HL-60 (cell line): ENCODE results near the gene MAPK7.
A peak's percentile ranks its signal among the peaks of the same experiment; 100 is the strongest.

ENCODE experiments used
- DNase-seq, 2 experiments: peaks; one replicate each; pipeline ENCODE4 v3.0.0-alpha.2; 2010 to 2020; ENCODE audit warnings: low read depth in 1 of 2, low spot score in 1 of 2
- H3K27ac ChIP-seq: fragments of 250-450 bp; sonication (Bioruptor Pico); replicated peaks from 2 replicates; pipeline ENCODE4 v1.5.1; 2020; ENCODE audit warnings: mild to moderate bottlenecking, moderate library complexity
- H3K27me3 ChIP-seq: fragments of 250-450 bp; sonication (Bioruptor Pico); 2 replicates; pipeline ENCODE4 v1.5.1; 2021; ENCODE audit warnings: mild to moderate bottlenecking, moderate library complexity; ENCODE audit not compliant: insufficient read depth, poor library complexity, severe bottlenecking
- H3K4me3 ChIP-seq: replicated peaks from 2 replicates; pipeline ENCODE4 v1.5.1; 2011; ENCODE audit warnings: mild to moderate bottlenecking, control low read depth, low read length; ENCODE audit not compliant: insufficient read depth
- CTCF ChIP-seq: IDR thresholded peaks from one replicate; pipeline ENCODE4 v1.5.1; 2011; ENCODE audit warnings: low read length, control low read depth, inconsistent platforms; ENCODE audit not compliant: insufficient read depth
- GABPA ChIP-seq: IDR thresholded peaks from 2 replicates; pipeline ENCODE4 v1.6.1; 2012; ENCODE audit warnings: low read depth
- POLR2AphosphoS5 ChIP-seq: IDR thresholded peaks from 2 replicates; pipeline ENCODE4 v1.6.1; 2012; ENCODE audit warnings: low read depth
- SPI1 ChIP-seq: IDR thresholded peaks from 2 replicates; pipeline ENCODE4 v1.6.1; 2012; ENCODE audit warnings: low read depth, mild to moderate bottlenecking, borderline replicate concordance
- TF ChIP-seq, protein P1 (sequence below): IDR thresholded peaks from 2 replicates; pipeline ENCODE4 v1.6.1; 2012; ENCODE audit warnings: low read depth; ENCODE audit not compliant: insufficient replicate concordance

The MAPK7 gene

GRCh38 chr17:19386974-19387920, 8.9 kb downstream of the MAPK7 start, which contains the start of gene MFAP4:
MFAP4 (minus strand) TSS chr17:19387190; CDS start chr17:19387155, 35 bp downstream.
- no peak within 1 kb of the TSS for H3K4me3 ChIP-seq
- DNase-seq: peak in 1 of 2 experiments; percentile 49
- no peaks in the 10 kb centered on the region for H3K27me3 ChIP-seq
- H3K27ac ChIP-seq: peak within 1 kb of the TSS; percentile 61
- TF ChIP-seq POLR2AphosphoS5 (0 out of 2 replicates have a peak, but pooled peaks have one; percentile 17), SPI1 (no peak), CTCF (no peak)

DNA sequence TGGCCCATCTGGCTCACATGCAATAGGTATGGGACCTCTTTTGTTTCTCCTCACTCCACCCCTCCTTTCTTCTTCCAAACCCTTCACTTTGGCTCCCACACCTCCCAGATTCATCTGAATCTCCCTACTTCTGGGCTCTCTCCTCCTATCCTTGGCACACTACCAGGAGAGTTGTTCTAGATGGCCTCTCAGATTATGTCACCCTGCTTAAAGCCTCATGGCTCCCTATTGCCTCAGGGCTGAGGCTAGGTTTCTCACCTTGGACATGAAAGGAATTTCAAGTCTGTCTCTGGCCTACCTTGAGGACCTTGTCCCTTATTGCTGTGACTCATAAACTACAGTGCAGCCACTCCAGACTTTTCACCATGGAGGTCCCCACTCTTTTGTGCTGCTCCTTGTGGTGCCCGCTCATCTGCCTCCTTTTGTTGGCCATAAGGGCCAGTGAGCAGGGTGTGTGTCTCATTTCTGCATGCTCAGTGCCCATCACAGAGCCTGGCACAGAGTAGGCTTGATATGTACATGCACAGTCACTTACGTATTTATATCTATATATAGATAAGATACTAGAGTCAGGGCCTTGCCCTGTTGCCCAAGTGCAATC, 9.7 kb downstream of the MAPK7 start:
- H3K27ac ChIP-seq: peak overlapping the region; percentile 61
- TF ChIP-seq GABPA: no peak
- TF ChIP-seq SPI1: no peak
- no peak for TF ChIP-seq CTCF
- TF ChIP-seq POLR2AphosphoS5: no peak
- TF ChIP-seq, protein P1, sequence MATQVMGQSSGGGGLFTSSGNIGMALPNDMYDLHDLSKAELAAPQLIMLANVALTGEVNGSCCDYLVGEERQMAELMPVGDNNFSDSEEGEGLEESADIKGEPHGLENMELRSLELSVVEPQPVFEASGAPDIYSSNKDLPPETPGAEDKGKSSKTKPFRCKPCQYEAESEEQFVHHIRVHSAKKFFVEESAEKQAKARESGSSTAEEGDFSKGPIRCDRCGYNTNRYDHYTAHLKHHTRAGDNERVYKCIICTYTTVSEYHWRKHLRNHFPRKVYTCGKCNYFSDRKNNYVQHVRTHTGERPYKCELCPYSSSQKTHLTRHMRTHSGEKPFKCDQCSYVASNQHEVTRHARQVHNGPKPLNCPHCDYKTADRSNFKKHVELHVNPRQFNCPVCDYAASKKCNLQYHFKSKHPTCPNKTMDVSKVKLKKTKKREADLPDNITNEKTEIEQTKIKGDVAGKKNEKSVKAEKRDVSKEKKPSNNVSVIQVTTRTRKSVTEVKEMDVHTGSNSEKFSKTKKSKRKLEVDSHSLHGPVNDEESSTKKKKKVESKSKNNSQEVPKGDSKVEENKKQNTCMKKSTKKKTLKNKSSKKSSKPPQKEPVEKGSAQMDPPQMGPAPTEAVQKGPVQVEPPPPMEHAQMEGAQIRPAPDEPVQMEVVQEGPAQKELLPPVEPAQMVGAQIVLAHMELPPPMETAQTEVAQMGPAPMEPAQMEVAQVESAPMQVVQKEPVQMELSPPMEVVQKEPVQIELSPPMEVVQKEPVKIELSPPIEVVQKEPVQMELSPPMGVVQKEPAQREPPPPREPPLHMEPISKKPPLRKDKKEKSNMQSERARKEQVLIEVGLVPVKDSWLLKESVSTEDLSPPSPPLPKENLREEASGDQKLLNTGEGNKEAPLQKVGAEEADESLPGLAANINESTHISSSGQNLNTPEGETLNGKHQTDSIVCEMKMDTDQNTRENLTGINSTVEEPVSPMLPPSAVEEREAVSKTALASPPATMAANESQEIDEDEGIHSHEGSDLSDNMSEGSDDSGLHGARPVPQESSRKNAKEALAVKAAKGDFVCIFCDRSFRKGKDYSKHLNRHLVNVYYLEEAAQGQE: no peak
- no peak for DNase-seq
- no peak overlapping the region for H3K4me3 ChIP-seq
- no peaks in the 10 kb centered on the region for H3K27me3 ChIP-seq

GRCh38 chr17:19388791-19389785, 10.8 kb downstream of the MAPK7 start:
- TF ChIP-seq GABPA (no peak), POLR2AphosphoS5 (no peak), SPI1 (no peak), CTCF (no peak)
- TF ChIP-seq, protein P1: no peak
- DNase-seq: no peak
- Histone ChIP-seq H3K27me3 (no peaks in the 10 kb centered on the region), H3K27ac (no peak overlapping the region), H3K4me3 (no peak overlapping the region)
